ENCODE results near the gene ATG2A.
A peak's percentile ranks its signal among the peaks of the same experiment; 100 is the strongest.

ATG2A gene

DNA sequence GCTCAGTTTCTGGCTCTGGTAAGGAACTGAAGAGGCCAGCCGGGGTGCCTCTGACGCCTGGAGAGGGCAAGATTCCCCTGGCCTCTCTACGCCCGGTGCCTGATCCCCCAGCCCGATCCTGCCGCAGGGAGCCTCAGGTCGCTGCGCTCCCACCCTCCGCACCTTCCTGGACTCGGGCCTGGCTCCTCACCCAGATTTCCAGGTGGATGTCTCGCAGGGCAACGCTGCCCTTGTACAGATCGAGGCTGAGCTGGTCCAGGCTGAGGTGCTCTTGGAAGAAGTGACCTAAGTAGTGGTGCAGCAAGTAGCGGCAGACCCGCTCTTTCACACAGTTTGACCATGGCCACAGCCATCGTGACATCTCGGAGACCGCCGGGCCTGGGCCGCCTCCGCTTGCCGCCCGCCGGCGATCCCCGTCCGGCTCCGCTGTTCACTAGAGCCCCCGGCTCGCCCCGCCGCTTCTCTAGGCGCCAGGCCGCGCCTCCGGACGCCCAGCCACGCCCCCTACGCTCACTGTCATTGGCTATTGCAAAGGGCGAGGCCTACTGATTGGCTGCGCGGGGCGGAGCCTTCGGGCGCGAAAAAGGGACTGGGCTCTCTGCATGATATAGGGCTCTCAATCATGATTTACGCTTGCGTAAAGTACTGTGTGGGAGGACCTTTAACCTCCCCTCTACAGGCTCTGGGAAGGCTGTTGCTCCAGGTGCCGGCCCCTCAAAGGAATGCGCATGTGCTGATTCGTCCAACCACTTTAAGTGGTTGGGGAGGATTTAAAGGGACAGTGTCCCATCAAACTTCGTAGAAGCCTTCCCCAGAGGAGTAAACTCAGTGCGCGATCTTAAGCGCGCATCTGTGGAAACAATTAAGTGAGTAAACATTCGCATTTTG lies at the start of gene ATG2A:
Gene ATG2A (minus strand): TSS at position 435 of the 888 bp plus-strand sequence. CDS start 74 bp downstream, at position 361.
- DNase-seq, result peak; percentile 96

- no peak for DNase-seq
Observed at GRCh38 chr11:64963072-64963631, 46.1 kb upstream of the ATG2A start.

DNA sequence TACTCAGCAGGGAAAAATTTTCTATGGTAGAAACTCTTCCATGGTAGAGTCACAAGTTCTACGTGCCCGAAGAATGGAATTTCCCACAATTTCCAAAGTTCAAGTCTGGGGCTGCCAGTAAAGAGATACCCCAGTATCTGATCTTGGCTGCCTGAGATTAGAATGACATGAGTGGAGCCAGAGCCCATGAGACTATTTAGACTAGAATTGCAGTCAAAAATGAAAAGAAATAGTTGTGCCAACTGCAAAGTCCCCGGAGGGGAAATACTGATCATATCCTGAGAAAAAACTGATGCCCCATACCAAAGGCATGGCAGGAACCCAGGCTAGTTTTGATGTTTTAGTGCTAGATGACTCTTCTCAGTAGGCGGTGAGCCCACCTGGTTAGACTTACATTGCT lies 43.7 kb upstream of the ATG2A start:
- no peak for DNase-seq

DNA sequence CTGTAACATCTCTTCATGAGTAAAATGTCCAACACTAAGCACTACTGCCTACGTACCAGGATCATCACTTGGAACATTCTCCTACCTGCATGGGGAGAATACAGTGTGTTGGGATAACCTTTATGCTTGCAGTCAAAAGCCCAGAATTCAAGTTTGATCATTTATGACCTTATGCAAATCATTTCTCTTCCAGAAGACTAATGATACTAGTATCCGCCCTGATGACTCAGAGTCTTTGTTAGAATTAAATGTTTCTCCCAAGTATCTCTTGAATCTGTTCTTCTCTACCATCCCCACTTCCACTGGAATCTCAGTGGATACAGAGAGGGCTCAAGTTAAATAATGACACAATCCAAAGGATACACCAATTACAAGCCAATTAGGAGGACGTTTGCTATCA lies 42.5 kb upstream of the ATG2A start:
- no peak for DNase-seq

DNA sequence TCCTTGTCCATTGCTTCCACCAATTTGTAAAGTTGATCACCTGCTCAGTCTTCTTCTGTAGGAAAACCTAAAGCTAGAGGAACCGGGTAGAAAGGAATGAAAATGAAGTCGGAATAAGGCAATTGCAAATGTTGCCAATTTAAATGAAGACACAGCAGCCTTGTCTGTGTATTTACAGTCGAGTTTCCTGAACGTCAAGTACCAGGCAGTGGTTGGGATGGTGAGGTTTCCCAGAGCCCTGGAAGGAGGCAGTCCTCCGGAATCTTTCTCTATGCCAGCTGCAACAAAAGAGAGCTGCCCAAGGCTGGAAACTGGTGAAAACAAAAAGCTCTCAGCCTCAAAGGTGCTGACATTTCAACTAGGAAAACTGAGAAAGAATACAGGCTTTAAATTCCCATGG lies 37.2 kb upstream of the ATG2A start:
- no peak for DNase-seq

GRCh38 chr11:64951529-64951928 lies 34.5 kb upstream of the ATG2A start:
- no peak for DNase-seq

DNA sequence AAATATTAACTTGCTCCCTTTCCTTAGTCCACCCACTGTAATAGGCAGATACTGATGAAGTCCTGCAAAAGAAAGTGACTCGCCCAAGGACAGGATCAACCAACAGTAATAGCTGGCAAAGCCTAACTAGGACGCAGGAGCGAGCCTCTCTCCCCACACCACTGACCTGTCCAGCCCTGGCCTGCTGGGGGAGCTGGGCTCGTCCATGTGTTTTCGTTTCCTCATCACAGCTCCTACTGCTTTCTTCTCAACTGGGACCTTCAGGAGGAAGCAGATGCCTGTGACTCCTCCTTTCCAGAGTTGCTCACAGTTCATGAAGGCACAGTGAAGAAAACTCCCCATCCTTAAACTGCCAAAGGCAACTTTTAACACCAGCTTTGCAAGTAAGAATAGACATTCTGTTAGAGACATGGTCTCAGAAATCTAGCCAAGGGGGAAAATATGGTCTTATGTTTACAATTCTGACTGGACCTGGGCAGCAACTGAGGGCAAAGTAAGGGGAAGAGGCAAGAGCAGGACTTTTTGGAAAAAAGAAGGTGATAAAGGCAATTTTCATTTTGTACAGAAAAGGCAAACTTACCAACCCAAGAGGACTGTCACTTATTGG lies 30.3 kb upstream of the ATG2A start:
- no peak for DNase-seq

- no peak for DNase-seq
Observed at GRCh38 chr11:64936539-64936938, 19.5 kb upstream of the ATG2A start.

DNA sequence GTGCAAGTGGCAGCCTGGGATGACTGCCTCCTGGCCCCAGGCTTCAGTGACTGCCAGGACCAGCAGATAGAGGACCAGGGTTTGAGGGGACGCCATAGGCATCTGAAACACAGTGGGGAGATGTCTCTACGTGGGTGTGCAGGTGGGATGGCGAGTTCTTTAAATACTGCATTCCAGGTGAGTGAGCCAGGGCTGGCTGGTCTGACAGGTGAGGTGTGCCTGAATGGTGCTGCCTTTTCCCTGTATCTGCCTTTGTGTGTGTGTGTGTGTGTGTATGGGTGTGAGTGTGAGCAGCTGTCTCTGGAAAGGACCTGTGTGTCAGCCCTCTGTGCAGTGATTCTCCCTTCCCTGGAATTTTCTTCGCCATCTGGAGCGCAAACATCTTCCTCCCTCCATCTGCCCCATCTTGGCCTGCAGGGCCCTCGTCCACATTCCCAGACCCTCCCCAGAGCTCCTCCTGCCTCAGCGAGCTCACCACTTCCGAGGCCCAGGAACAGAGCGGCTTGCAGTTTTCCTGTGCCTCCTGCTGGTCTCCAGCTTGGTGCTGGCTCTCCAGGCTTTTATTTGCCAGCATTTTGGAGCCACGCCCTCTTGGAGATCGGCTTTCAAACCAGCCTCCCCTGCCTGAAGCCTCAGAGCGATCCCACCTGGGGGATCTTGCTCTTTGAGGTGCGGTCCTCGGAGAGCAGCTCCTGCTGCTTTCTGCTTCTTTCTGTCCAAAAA lies 18.5 kb upstream of the ATG2A start, which contains the start of gene GPHA2:
Gene GPHA2 (minus strand): TSS at position 535 of the 723 bp plus-strand sequence. CDS start 433 bp downstream, at position 102.
- DNase-seq, result peak; percentile 68

DNA sequence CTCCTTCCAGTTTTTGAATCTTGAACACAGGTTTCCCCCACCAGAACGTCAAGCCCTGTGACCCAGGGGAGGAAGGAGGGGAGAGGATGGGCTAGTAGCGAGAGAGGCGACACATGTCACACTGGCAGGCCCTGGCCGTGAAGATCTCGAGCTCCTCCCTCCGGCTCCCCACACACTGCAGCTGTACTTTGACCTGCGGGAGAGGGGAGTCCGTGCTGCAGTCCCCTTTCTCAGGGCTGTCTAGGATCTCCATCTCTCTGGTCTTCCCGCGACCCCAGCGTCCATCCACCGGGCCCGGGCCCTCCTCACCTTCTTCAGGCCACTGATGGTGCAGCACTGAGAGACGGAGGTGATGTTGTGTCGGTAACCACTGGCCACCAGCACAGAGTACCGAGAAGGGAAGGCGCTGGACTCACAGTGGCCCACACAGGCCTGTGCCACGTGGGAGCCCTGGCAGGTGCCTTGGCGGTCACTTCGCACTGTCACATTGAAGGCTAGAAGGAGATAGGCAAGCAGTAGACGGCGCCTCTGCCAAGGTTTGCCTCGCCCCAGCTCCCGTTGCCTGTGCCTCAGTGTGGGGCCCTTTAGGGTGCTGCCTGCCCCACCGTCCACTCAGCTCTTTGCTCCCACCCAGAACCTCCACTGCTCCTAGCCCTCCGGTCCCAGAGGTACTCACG lies 17.8 kb upstream of the ATG2A start:
- DNase-seq, result no peak

GRCh38 chr11:64933935-64934681 lies 17.1 kb upstream of the ATG2A start:
- DNase-seq, result no peak

- DNase-seq, result no peak
Observed at GRCh38 chr11:64933213-64933934, 16.4 kb upstream of the ATG2A start.

GRCh38 chr11:64932324-64932723 lies 15.3 kb upstream of the ATG2A start:
- DNase-seq, result no peak

- no peak for DNase-seq
Observed at GRCh38 chr11:64931290-64931689, 14.3 kb upstream of the ATG2A start.

DNA sequence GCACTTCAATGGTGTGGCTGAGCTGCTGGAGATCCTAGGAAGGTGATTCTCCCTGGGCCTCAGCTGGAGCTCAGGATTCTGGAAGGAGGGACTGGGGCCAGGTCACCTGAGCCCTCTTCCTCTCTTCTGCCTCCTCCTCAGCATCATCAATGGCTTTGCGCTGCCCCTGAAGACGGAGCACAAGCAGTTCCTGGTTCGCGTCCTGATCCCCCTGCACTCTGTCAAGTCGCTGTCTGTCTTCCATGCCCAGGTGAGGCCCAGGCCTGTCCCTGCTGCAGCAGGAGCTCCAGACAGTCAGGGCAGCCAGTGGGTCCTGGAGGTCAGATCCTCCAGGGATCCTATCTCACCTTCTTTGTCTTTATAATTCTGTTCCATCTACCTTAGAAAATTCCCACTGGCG lies 13.3 kb upstream of the ATG2A start:
- no peak for DNase-seq

DNA sequence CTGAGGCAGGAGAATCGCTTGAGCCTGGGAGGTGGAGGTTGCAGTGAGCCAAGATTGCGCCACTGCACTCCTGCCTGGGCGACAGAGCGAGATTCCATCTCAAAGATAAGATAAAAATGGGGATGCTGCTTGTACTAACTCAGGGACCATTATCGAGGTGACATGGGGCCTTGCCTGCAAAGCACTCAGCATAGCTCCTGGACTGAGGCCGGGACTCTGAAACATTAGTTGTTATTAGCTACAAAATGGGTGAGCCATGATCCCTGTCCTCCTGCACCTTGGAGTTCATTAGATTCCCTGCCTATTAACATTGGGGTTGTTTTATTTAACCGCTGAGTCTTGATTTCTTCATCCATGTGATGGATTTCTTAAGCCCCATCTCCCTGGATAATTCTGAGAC lies 12.6 kb upstream of the ATG2A start:
- DNase-seq, result no peak

DNA sequence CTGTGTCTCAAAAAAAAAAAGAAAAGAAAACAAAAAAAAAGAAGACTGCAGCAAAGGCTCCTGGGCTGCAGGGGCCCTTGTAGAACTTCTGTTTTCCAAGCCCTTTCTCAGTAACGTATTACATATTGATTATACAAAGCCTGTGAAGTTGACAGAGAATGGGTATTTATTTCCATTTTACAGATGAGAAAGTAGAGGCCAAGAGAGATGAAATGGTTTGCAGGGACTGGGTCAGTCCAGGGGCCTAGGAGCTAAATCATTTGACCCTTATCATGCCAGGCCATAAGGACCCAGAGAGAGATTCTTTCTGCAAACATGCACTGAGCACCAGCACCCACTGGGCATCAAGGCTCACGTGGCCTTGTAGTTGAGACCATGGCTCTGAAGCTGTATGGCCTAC lies 11.9 kb upstream of the ATG2A start:
- DNase-seq, result no peak

- no peak for DNase-seq
Observed at GRCh38 chr11:64926689-64927088, 9.7 kb upstream of the ATG2A start.

DNA sequence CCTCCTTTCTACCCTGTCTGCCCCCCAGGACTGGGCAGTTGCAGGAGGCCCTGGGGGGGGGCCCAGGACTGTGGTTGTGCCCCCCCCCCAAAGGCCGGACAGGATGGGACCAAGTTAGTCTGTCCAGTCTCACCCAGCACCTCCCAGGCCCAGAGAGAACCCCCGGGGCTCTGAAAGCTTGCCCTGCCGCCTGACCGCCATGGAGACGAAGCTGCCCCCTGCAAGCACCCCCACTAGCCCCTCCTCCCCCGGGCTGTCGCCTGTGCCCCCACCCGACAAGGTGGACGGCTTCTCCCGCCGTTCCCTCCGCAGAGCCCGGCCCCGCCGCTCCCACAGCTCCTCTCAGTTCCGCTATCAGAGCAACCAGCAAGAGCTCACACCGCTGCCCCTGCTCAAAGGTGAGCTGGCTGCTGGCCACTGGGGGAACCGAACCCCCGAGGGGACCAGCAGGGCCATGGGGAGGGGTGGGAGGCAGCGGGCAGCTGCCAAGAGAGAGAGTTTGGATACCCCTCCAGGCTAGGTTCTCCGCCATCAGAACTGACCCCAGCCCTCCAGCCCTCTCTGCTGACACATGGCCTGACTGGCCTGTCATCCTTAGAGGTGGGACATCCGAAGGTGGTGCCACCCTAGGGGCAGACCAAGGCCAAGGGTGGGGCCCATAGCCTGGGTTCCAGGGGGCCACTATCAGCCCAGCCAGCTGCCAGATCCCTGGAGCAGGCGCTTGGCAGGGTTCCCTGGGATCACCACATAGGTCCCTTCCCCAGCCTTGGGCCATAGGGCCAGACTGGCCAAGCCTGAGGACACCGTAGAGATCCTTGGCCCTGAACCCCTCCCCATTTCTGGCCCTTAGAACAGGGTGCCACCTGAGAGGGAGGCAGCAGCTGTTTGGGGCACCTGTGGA lies 8.8 kb upstream of the ATG2A start:
- DNase-seq, result no peak

DNA sequence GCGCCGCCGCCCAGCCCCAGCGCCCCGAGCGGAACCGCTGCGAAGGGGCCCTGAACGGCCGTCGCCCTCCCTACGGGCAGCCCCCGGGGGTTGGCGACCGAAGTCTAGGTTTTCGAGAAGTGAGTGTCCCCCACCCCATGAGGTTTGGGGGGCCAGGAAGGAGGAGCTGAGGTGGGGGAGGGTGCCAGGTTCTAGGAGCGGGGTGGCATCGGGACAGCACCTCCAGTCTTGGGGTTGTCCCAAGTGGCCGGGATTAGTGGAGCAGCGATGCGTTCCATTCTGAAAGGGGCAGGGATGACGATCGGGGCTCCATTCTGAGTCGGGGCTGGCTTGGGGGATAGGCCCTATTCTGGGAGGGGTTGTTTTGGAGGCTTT lies 7.9 kb upstream of the ATG2A start:
- DNase-seq, result no peak
